Measurements from ENCODE around the gene YPEL3. TPM values are rescaled to one million over a fixed set of nuclear protein-coding genes. Genes with fewer than 3 reads are reported as not detected.

Gene YPEL3
- total RNA-seq, 1 experiment from 2014 or later = 1.7 TPM

DNA sequence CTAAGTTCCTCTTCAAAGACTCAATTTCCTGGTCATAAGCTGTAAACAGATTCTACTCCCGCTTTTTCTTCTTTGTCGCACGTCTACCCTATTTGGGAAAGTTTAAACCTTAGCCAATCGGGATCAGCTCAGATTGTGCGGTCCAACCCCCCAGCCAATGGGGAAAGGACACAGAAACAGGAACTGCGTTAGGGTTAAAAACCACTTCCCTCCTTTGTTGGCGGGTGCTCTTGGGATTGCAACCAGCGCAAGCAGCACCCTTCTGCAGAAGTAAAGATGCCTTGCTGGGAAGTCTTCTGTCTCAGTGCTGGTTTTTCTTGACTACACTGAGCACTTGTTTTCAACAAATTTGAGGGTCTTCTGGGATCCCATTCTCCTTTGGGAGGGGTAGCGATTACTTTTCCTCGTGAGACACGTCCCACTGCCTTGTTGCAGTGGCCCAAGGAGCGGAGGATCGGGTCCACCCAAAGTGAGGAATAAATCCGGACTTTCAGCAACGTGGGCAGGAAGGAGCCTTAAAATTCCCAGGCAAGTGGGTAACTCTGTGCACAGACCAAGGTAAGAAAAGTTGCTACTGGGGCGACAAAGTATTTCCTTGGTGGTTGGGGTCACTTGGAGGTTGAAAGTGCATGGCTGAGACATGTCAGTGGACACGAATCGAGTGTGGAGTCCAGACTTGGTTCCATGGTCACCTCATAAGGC lies 1.0 kb upstream of the YPEL3 start:
- no peak for DNase-seq (ENCODE audit: low read depth, low spot score)
- in situ Hi-C loops (cut with HindIII; ENCODE audit: low pct_unique_long_range_greater_than_20kb, low sequenced_read_pairs) = no loop called here

DNA sequence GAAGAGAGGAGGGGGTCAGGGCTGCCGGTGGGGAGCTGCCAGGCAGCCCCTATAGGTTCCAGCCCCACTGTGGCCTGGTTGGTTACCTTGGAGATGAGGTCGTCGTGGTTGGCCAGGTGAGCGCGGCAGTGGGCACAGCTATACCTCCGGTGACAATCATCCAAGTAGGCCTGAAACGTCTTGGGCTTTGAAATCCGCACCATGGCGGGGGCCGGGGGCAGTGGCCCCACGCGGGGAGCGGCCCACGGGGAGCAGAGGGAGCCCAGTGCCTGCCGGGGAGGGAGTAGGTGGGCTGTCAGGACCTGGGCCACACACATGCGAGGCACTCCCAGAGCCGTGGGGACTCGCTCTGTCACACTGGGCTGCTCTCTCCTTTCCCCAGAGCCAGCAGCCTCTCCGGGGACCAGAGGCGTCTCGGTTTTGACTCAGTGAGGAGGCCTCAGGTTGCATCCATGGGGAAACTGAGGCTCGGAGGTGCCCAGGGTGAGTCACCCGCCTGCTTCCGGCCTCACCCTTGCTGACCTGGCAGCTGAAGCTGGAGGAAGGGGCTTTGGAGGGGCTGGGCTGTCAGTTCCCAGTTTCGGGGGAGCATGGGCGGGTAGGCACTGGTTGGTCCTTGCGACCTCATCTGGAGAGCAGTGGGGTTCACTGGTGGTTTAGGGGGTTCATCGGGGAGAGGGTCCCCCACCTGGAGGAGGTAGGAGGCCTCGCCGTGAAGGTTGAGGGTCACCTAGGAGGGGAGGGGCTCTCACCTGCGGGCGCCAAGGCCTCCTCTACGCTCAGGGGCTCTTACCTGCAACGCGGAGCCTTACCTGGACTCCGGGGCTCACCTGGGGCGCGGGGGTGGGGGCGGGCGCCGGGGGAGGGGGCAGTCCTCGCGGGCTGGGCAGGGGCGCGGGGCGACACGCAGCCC lies 591 bp downstream of the YPEL3 start:
- DNase-seq (ENCODE audit: low read depth, low spot score) = no peak
- in situ Hi-C loops (cut with HindIII; ENCODE audit: low pct_unique_long_range_greater_than_20kb, low sequenced_read_pairs) = no loop called here

DNA sequence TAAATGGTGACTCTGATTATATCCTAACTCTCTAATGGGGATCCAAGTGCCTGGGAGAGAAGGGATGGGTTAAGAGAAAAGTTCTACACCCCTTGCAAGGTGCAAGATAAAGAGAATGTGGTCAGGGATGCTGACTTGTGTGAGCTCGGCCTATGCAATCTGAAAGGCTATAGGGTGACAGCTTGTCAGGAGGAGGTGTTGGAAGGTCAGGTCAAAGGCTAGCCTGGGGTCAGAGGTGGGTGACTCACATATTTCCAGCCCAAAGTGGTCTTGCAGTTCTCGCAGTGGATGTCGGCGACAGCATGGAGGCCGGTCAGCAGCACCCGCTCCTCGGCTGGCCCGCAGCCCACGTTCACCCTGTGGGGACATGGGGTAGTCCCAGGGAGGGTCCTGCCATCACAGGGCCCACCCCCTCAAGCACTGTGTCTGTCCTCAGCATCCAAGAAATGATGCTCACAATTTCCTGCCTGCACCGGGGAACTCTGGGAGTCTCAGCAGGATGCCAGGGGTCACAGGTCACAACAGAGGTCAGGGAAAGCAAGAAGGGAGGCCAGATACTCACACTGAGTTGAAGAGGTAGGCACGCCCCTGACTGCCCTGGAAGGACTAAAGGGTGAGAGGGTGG lies 1.4 kb downstream of the YPEL3 start:
- in situ Hi-C loops (cut with HindIII; ENCODE audit: low pct_unique_long_range_greater_than_20kb, low sequenced_read_pairs) = no loop called here
- DNase-seq (ENCODE audit: low read depth, low spot score) = no peak

GRCh38 chr16:30092373-30093010 lies 3.5 kb downstream of the YPEL3 start:
- peak; percentile 92 for DNase-seq (ENCODE audit: low read depth, low spot score)
- in situ Hi-C loops (cut with HindIII; ENCODE audit: low pct_unique_long_range_greater_than_20kb, low sequenced_read_pairs) = no loop called here

- DNase-seq (ENCODE audit: low read depth, low spot score) = peak; percentile 89
- in situ Hi-C loops (cut with HindIII; ENCODE audit: low pct_unique_long_range_greater_than_20kb, low sequenced_read_pairs) = no loop called here
Observed at GRCh38 chr16:30091474-30092372, 4.3 kb downstream of the YPEL3 start, which contains the start of gene TBX6. TBX6 (minus strand) TSS chr16:30091924; CDS start chr16:30091193, 731 bp downstream.

- in situ Hi-C loops (cut with HindIII; ENCODE audit: low pct_unique_long_range_greater_than_20kb, low sequenced_read_pairs) = no loop called here
Observed at GRCh38 chr16:30090610-30091331, 5.2 kb downstream of the YPEL3 start.

GRCh38 chr16:30088832-30089624 lies 7.0 kb downstream of the YPEL3 start:
- DNase-seq (ENCODE audit: low read depth, low spot score) = no peak
- in situ Hi-C loops (cut with HindIII; ENCODE audit: low pct_unique_long_range_greater_than_20kb, low sequenced_read_pairs) = no loop called here

More at GRCh38 chr16:30090610-30091331, 5.2 kb downstream of the YPEL3 start:
- DNase-seq (ENCODE audit: low read depth, low spot score) = no peak

- no peak for DNase-seq (ENCODE audit: low read depth, low spot score)
- in situ Hi-C loops (cut with HindIII; ENCODE audit: low pct_unique_long_range_greater_than_20kb, low sequenced_read_pairs) = no loop called here
Observed at GRCh38 chr16:30088237-30088831, 7.7 kb downstream of the YPEL3 start.

DNA sequence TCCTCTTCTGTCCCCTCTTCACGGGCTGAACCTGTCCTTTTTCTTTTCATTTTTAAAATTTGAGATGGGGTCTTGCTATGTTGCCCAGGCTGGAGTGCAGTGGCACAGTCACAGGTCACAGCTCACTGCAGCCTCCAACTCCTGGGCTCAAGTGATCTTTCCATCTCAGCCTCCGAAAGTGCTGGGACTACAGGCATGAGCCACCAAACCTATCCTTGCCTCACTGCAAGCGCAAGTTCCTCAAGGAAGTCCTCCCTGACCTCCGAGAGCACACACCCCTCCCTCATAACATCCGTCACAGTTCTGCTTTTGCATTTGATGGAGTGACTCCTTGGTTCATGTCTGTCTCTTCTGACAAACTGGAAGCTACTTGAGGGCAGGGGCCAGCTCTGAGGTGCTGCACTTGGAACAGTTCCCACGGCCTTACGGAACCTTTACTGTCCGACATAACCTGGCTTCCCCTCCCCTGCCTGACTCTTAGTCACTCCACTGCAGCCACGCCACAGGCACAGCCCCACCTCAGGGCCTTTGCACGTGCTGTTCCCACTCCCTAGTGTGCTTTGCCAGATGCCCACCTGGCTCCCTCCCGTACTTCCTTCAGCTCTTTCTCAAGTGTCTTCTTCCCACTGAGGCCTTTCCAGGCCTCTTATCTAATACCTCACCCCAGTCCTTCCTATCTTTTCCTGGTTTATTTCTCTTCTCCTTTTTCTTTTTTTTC lies 8.7 kb downstream of the YPEL3 start:
- in situ Hi-C loops (cut with HindIII; ENCODE audit: low pct_unique_long_range_greater_than_20kb, low sequenced_read_pairs) = no loop called here
- no peak for DNase-seq (ENCODE audit: low read depth, low spot score)

- in situ Hi-C loops (cut with HindIII; ENCODE audit: low pct_unique_long_range_greater_than_20kb, low sequenced_read_pairs) = no loop called here
- DNase-seq (ENCODE audit: low read depth, low spot score) = no peak
Observed at GRCh38 chr16:30086291-30087140, 9.5 kb downstream of the YPEL3 start.

- in situ Hi-C loops (cut with HindIII; ENCODE audit: low pct_unique_long_range_greater_than_20kb, low sequenced_read_pairs) = no loop called here
- DNase-seq (ENCODE audit: low read depth, low spot score) = no peak
Observed at GRCh38 chr16:30085820-30086219, 10.2 kb downstream of the YPEL3 start.

DNA sequence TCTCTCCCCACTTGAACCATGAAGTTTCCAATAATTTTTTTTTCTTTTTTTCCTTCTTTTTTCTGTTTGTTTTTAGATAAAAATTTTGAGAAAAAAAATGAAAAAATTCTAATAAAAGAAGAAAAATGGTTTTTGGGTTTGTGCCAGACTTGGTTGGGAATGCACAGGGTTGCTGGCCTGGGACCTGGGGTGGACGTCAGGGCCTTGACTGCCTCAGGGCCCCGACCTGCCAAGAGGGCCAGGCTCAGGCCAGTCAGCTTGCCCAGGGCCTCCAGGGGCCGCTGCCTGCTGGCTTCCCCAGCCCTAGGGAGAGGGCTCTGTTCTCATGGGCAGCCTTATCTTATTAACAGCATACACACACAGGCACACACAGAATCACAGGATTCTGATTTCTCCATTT lies 10.8 kb downstream of the YPEL3 start:
- in situ Hi-C loops (cut with HindIII; ENCODE audit: low pct_unique_long_range_greater_than_20kb, low sequenced_read_pairs) = no loop called here
- no peak for DNase-seq (ENCODE audit: low read depth, low spot score)

DNA sequence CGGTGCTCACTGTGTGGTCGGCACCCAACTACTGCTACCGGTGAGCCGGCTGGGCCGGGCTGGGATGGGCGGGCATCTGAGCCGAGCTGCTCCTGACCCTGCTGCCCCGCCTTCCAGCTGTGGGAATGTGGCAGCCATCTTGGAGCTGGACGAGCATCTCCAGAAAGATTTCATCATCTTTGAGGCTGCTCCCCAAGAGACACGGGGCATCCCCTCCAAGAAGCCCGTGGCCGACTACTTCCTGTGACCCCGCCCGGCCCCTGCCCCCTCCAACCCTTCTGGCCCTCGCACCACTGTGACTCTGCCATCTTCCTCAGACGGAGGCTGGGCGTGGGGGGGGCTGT lies 11.2 kb downstream of the YPEL3 start:
- in situ Hi-C loops (cut with HindIII; ENCODE audit: low pct_unique_long_range_greater_than_20kb, low sequenced_read_pairs) = no loop called here
- DNase-seq (ENCODE audit: low read depth, low spot score) = no peak
